Cardiac fibroblast (primary cell): ENCODE results near the gene NOTCH4.

Experiments
- DNase-seq, 2 donors: peaks; one replicate each; pipeline versions ENCODE4 v3.0.0 to v3.0.0-alpha.2; 2010; ENCODE audit warnings: low read depth in 2 of 2
- H3K4me3 ChIP-seq, 2 donors: replicated peaks in 1 of 2; 1 replicate in 1 of 2; 2 replicates in 1 of 2; pipeline ENCODE4 v1.5.1; 2011; ENCODE audit warnings: low read depth in 2 of 2, low read length in 2 of 2, mild to moderate bottlenecking in 2 of 2, moderate library complexity in 1 of 2
- CTCF ChIP-seq: IDR thresholded peaks from one replicate; pipeline ENCODE4 v1.5.1; 2011; ENCODE audit warnings: low read depth, mild to moderate bottlenecking, low read length, inconsistent platforms

The NOTCH4 gene

GRCh38 chr6:32175322-32175710 lies 48.6 kb downstream of the NOTCH4 start:
- no peak for TF ChIP-seq CTCF
- DNase-seq: no peak
- peak overlapping the region; percentile 95 to 98 for H3K4me3 ChIP-seq

- DNase-seq: no peak
- no peak for TF ChIP-seq CTCF
- H3K4me3 ChIP-seq: peak overlapping the region in 1 of 2 donors; percentile 95
These were observed 49.5 kb downstream of the NOTCH4 start for GRCh38 chr6:32174416-32174815.

- DNase-seq: no peak
- H3K4me3 ChIP-seq: no peak overlapping the region
- no peak for TF ChIP-seq CTCF
These were observed 50.7 kb downstream of the NOTCH4 start for GRCh38 chr6:32173051-32173727.

GRCh38 chr6:32171234-32171633 lies 52.6 kb downstream of the NOTCH4 start:
- H3K4me3 ChIP-seq: no peak overlapping the region
- no peak for DNase-seq
- TF ChIP-seq CTCF: no peak

- no peak for DNase-seq
- no peak for TF ChIP-seq CTCF
- no peak overlapping the region for H3K4me3 ChIP-seq
These were observed 53.6 kb downstream of the NOTCH4 start for GRCh38 chr6:32170294-32170693.

GRCh38 chr6:32168807-32169591 lies 54.9 kb downstream of the NOTCH4 start:
- TF ChIP-seq CTCF: no peak
- no peak overlapping the region for H3K4me3 ChIP-seq
- peak in 1 of 2 donors; percentile 19 for DNase-seq

- no peak for TF ChIP-seq CTCF
- no peak overlapping the region for H3K4me3 ChIP-seq
- no peak for DNase-seq
These were observed 55.5 kb downstream of the NOTCH4 start for GRCh38 chr6:32168350-32168749.
